Stomach smooth muscle (tissue), 2 donors: ENCODE results near the gene AHCYL2.
A peak's percentile ranks its signal among the peaks of the same experiment; 100 is the strongest.
"Not testable (repeated sequence)": the region's sequence is repeated elsewhere in the genome, so short reads cannot be mapped to it uniquely, and the experiment has no call there.

Experiments used
- H3K27ac ChIP-seq: one replicate; pipeline ENCODE4 v1.7.0; 2013; ENCODE audit warnings: mild to moderate bottlenecking, low read length, inconsistent platforms
- H3K27me3 ChIP-seq, 2 donors: one replicate each; pipeline ENCODE4 v1.7.0; 2013; ENCODE audit warnings: low read length in 2 of 2; ENCODE audit not compliant: insufficient read depth in 2 of 2, control insufficient read depth in 1 of 2
- H3K36me3 ChIP-seq, 2 donors: one replicate each; pipeline ENCODE4 v1.7.0; 2013; ENCODE audit warnings: low read length in 2 of 2; ENCODE audit not compliant: control insufficient read depth in 2 of 2, insufficient read depth in 2 of 2
- H3K4me1 ChIP-seq: one replicate; pipeline ENCODE4 v1.7.0; 2013; ENCODE audit warnings: low read length; ENCODE audit not compliant: control insufficient read depth, insufficient read depth
- H3K4me3 ChIP-seq, 2 donors: one replicate each; pipeline ENCODE4 v1.7.0; 2013; ENCODE audit warnings: low read length in 2 of 2
- H3K9ac ChIP-seq, 2 donors: one replicate each; pipeline ENCODE4 v1.7.0; 2013; ENCODE audit warnings: low read length in 2 of 2, mild to moderate bottlenecking in 1 of 2
- H3K9me3 ChIP-seq, 2 donors: one replicate each; pipeline ENCODE4 v1.7.0; 2013; ENCODE audit warnings: low read length in 2 of 2; ENCODE audit not compliant: control insufficient read depth in 2 of 2
- donor health status: healthy.
- donor health status: Pancreatic carcinoma.

AHCYL2 gene

GRCh38 chr7:129354428-129355157 is 129.8 kb downstream of the AHCYL2 start:
- Histone ChIP-seq H3K27ac (no peak overlapping the region), H3K9me3 (no peaks in the 10 kb centered on the region), H3K9ac (no peak overlapping the region), H3K27me3 (no peaks in the 10 kb centered on the region), H3K4me3 (no peak overlapping the region), H3K36me3 (no peaks in the 10 kb centered on the region), H3K4me1 (no peaks in the 10 kb centered on the region)

GRCh38 chr7:129356176-129356575 is 131.3 kb downstream of the AHCYL2 start:
- Histone ChIP-seq H3K4me1 (no peaks in the 10 kb centered on the region), H3K4me3 (no peak overlapping the region), H3K9me3 (no peaks in the 10 kb centered on the region), H3K9ac (no peak overlapping the region), H3K36me3 (no peaks in the 10 kb centered on the region), H3K27ac (no peak overlapping the region), H3K27me3 (no peaks in the 10 kb centered on the region)

- no peak overlapping the region for H3K27ac ChIP-seq
- H3K4me3 ChIP-seq, result no peak overlapping the region
- no peaks in the 10 kb centered on the region for H3K4me1 ChIP-seq
Measured at GRCh38 chr7:129359176-129359575, 134.3 kb downstream of the AHCYL2 start.

GRCh38 chr7:129359638-129360037 is 134.8 kb downstream of the AHCYL2 start:
- Histone ChIP-seq H3K9ac (no peak overlapping the region), H3K36me3 (no peaks in the 10 kb centered on the region), H3K4me3 (no peak overlapping the region), H3K27me3 (no peaks in the 10 kb centered on the region), H3K9me3 (no peaks in the 10 kb centered on the region), H3K4me1 (no peaks in the 10 kb centered on the region), H3K27ac (no peak overlapping the region)

More at GRCh38 chr7:129359176-129359575, 134.3 kb downstream of the AHCYL2 start:
- Histone ChIP-seq H3K36me3 (no peaks in the 10 kb centered on the region), H3K9me3 (no peaks in the 10 kb centered on the region), H3K9ac (no peak overlapping the region), H3K27me3 (no peaks in the 10 kb centered on the region)

- Histone ChIP-seq H3K9me3 (no peaks in the 10 kb centered on the region), H3K36me3 (no peaks in the 10 kb centered on the region), H3K9ac (no peak overlapping the region), H3K4me3 (no peak overlapping the region), H3K27me3 (no peaks in the 10 kb centered on the region), H3K4me1 (no peaks in the 10 kb centered on the region), H3K27ac (no peak overlapping the region)
Measured at GRCh38 chr7:129361771-129362170, 136.9 kb downstream of the AHCYL2 start.

- H3K27me3 ChIP-seq, result no peaks in the 10 kb centered on the region
- no peak overlapping the region for H3K4me3 ChIP-seq
- no peaks in the 10 kb centered on the region for H3K9me3 ChIP-seq
- H3K36me3 ChIP-seq, result no peaks in the 10 kb centered on the region
- H3K4me1 ChIP-seq, result no peaks in the 10 kb centered on the region
- H3K27ac ChIP-seq, result no peak overlapping the region
- no peak overlapping the region for H3K9ac ChIP-seq
Measured at GRCh38 chr7:129362496-129362895, 137.7 kb downstream of the AHCYL2 start.

GRCh38 chr7:129367349-129367699 is 142.5 kb downstream of the AHCYL2 start:
- H3K4me3 ChIP-seq, result no peak overlapping the region
- peak overlapping the region in 1 of 2 donors; percentile 38 for H3K9ac ChIP-seq
- H3K4me1 ChIP-seq, result peaks cover 2% of the 10 kb centered on the region
- H3K27ac ChIP-seq, result no peak overlapping the region
- H3K9me3 ChIP-seq, result no peaks in the 10 kb centered on the region
- no peaks in the 10 kb centered on the region for H3K36me3 ChIP-seq
- H3K27me3 ChIP-seq, result no peaks in the 10 kb centered on the region

- Histone ChIP-seq H3K9me3 (no peaks in the 10 kb centered on the region), H3K4me1 (peaks cover 2% of the 10 kb centered on the region), H3K27ac (no peak overlapping the region), H3K4me3 (peak overlapping the region in 1 of 2 donors; percentile 40), H3K36me3 (no peaks in the 10 kb centered on the region), H3K9ac (peak overlapping the region in 1 of 2 donors; percentile 38), H3K27me3 (no peaks in the 10 kb centered on the region)
Measured at GRCh38 chr7:129367700-129368388, 143.0 kb downstream of the AHCYL2 start.

GRCh38 chr7:129368389-129368986 is 143.7 kb downstream of the AHCYL2 start:
- Histone ChIP-seq H3K27me3 (no peaks in the 10 kb centered on the region), H3K4me3 (peak overlapping the region in 1 of 2 donors; percentile 29), H3K4me1 (peaks cover 2% of the 10 kb centered on the region), H3K9me3 (no peaks in the 10 kb centered on the region), H3K36me3 (no peaks in the 10 kb centered on the region), H3K9ac (no peak overlapping the region), H3K27ac (no peak overlapping the region)

GRCh38 chr7:129369447-129369846 is 144.6 kb downstream of the AHCYL2 start:
- not testable (repeated sequence) for H3K27ac ChIP-seq, H3K27me3 ChIP-seq, H3K9ac ChIP-seq, H3K9me3 ChIP-seq, H3K4me3 ChIP-seq, H3K36me3 ChIP-seq, H3K4me1 ChIP-seq

- no peaks in the 10 kb centered on the region for H3K9me3 ChIP-seq
- no peak overlapping the region for H3K27ac ChIP-seq
- H3K4me3 ChIP-seq, result no peak overlapping the region
- H3K36me3 ChIP-seq, result no peaks in the 10 kb centered on the region
- H3K9ac ChIP-seq, result no peak overlapping the region
- peaks cover 2% of the 10 kb centered on the region for H3K4me1 ChIP-seq
- H3K27me3 ChIP-seq, result no peaks in the 10 kb centered on the region
Measured at GRCh38 chr7:129370812-129371211, 146.0 kb downstream of the AHCYL2 start.
